ENCODE measurements around the gene TP53.

TP53 gene

DNA sequence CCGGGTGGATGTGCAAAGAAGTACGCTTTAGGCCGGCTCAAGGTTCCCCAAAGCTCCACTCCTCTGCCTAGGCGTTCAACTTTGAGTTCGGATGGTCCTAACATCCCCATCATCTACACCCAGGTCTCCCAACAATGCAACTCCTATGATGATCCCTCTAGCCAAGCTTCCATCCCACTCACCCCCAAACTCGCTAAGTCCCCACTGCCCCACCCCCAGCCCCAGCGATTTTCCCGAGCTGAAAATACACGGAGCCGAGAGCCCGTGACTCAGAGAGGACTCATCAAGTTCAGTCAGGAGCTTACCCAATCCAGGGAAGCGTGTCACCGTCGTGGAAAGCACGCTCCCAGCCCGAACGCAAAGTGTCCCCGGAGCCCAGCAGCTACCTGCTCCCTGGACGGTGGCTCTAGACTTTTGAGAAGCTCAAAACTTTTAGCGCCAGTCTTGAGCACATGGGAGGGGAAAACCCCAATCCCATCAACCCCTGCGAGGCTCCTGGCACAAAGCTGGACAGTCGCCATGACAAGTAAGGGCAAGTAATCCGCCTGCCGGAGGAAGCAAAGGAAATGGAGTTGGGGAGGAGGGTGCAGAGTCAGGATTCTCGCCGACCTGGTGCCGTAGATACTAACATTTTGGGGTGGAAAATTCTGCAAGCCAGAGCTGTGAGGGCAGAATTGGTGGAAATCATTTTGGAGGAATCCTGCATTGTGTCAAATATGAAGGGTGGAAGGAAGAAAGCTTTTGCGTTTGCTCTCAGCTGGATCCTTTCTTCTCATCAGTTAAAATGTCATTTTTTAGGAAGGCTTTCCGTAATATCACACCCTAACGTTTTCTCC, at the start of gene TP53:
TSS of gene TP53 (minus strand) at position 419 of the 836 bp plus-strand sequence. CDS start 10,896 bp downstream, outside the sequence.
- peak; percentile 80 to 83 for DNase-seq (ENCODE audit: low read depth in 2 of 2)

DNA sequence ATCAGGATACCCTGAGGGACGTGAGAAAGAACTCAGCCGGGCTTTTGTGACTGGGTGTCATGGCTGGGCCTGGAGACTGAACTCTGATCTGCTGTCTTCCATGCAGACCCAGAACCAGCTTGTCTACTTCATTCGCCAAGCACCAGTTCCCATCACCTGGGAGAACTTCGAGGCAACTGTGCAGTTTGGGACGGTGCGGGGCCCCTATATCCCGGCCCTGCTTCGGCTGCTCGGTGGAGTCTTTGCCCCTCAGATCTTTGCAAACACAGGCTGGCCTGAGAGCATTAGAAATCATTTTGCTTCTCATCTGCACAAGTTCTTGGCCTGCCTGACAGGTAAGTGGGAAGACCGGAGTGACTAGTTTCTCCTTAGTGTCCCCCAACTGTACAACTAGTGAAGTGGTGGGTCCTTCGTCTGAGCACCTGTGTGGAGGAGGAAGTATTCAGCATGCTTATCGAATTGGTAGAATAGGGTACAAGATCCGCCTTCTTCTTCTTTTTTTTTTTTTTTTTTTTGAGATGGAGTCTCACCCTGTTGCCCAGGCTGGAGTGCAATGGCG, 45.8 kb upstream of the TP53 start:
- DNase-seq (ENCODE audit: low read depth in 2 of 2) = no peak

DNA sequence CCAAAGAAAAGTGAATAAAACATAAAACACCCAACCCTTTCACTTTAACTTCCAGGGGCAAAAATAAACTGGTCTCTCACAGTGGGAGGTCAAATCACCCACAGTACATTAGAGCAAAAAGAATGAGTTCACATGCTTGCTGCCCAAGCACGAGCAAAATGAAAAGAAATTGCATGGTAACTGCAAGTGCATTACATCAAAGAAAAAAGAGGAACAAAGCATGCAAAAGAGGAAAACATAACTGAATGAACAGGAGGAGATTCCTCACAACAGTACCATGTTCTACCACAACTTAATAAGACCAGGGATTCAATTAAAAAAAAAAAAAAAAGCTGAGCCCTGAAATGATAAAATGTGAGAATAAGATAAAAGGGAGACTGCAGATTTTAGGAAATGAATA, 42.5 kb upstream of the TP53 start:
- DNase-seq (ENCODE audit: low read depth in 2 of 2) = no peak

DNA sequence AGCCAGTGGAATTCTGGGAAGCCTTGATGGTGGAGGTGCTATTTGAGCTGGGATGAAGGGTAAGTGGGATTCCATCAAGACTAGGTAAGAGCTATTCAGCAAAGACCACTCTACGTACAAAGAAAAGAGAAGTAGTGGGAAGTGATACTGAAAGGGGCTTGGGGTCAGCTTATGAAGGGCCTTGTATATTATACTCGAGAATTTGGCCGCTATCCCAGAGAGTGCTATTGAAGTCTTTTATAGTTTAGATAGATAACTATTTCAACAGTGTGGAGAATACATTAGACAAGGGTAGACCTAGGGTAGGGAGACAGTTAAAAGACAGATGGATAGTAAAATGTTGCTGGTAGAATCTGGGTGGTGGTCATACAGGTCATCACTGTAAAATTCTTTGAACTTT, 40.6 kb upstream of the TP53 start:
- DNase-seq (ENCODE audit: low read depth in 2 of 2) = no peak

DNA sequence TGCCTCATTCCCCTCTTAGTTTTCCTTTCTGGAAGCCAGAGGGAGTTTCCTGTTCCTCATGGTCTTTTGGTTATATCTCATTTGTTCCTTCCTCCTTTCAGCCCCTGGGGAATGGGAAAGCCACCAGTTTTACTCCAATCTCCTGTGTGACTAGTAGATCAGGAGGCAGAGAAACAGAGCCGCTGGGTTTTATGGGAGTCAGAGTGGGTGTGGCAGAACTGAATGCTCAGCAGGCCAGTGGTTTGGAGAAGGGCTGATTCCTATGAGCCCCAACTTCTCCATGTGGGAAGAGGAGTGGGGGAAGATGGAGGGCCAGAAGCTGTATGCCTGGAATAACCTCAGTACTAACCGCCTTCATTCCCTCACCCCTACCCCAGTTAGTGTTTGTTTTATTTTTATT, 34.3 kb upstream of the TP53 start:
- no peak for DNase-seq (ENCODE audit: low read depth in 2 of 2)

DNA sequence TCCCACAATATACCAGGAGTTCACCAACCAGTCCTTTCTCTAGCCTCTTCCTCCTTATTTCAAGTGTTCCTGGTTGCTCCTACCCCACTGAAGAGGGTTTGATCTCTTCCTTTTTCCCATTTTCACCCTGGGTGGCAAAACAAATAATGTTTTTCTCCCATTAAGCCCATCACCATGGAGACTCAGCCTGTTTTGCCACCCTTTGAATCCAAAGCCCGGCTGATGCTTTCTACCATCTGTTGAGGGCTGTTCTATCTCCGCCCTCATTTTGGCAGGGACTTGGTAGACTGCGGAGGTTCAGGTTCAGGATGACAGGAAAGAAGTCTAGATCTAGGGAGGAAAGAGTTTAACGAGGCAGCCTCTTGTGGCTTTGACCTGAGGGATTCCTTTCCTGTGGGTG, 32.8 kb upstream of the TP53 start:
- DNase-seq (ENCODE audit: low read depth in 2 of 2) = no peak

DNA sequence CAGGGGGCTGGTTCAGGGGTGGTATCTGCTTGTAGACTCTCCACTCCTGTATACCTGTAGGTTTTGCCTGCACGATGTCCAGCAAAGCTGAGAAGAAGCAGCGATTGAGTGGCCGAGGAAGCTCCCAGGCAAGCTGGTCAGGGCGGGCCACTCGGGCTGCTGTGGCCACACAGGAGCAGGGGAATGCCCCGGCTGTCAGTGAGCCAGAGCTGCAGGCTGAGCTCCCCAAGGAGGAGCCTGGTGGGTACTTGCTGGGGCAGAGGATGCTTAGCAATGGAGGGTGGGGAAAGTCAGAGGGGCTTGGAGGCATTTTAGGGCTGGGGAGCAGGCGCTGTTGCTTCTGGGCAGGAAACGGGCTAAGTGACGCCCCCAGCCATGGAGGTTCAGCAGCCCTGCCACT, 32.4 kb upstream of the TP53 start:
- no peak for DNase-seq (ENCODE audit: low read depth in 2 of 2)

DNA sequence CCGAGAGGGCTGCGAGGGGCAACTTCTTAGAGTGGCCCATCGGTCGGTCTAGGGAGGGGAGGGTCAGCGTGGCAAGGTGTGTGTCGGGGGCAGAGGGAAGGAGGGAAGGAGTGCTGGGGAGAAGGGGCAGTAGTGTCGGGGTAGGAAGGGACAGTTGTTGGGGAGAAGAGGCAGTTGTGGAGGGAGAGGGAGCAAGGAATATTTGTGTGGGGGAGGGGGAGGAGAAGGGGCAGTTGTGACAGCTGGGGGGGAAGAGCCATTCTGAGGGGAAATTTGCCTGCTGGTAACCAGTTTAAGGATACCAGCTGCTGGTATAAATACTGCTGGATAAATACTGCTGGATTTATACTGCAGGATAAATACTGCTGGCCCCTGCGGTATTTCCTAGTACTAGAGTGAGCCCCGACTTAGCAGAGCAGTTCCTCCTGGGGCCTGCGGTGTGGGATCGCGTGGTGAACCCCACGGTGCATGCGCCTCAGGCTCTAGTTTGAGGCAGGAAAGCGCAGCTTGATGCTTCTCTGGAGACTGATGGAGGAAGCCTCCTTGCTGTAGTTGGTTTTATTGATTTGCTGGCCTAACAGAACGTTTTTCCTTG, 30.6 kb upstream of the TP53 start:
- DNase-seq (ENCODE audit: low read depth in 2 of 2) = no peak

DNA sequence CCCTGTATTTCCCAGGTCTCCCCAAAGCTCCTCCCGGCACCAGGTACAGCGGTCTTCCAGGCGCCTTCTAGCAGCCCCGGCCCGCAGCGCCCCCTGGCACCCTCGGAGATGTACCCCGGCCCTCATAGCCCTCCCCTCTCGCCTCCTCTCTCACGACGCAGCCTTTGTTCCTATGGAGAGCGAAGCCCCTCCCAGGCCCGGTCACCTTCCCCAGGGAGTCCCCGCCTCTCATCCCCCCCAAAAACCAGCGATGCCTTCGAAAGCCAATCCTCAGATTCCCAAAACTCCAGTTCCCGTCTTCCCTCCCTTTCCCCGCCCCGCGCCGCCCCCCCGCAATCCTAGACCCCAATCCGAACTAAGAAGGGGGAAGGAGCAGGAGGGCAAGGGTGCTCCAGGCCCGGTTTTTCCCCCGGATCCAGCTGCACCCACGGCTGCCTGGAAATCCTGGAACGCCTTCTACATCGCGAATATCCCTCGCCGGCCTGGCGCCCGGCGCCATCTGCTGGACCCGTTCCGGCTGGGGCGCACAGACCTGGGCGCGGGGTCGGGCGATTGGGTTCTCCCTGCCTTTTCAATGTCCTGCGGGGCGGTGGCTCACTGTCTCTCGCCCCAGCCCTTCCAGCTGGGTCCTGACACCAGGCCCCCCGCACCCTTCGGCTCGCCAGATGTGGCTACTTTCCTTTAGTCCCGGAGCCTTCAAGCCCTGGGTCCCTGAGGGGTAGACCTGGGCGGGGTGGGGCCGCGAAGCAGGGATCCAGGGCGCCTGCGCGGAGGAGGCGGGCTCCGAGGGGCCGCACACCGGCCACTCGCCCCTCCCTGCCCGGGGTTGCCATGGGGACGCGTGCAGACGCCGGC, 29.8 kb upstream of the TP53 start, which contains the start of gene DNAH2:
TSS of gene DNAH2 (plus strand) at position 844 of the 855 bp plus-strand sequence. CDS start 1,991 bp downstream, outside the sequence.
- DNase-seq (ENCODE audit: low read depth in 2 of 2) = peak; percentile 89 to 90

DNA sequence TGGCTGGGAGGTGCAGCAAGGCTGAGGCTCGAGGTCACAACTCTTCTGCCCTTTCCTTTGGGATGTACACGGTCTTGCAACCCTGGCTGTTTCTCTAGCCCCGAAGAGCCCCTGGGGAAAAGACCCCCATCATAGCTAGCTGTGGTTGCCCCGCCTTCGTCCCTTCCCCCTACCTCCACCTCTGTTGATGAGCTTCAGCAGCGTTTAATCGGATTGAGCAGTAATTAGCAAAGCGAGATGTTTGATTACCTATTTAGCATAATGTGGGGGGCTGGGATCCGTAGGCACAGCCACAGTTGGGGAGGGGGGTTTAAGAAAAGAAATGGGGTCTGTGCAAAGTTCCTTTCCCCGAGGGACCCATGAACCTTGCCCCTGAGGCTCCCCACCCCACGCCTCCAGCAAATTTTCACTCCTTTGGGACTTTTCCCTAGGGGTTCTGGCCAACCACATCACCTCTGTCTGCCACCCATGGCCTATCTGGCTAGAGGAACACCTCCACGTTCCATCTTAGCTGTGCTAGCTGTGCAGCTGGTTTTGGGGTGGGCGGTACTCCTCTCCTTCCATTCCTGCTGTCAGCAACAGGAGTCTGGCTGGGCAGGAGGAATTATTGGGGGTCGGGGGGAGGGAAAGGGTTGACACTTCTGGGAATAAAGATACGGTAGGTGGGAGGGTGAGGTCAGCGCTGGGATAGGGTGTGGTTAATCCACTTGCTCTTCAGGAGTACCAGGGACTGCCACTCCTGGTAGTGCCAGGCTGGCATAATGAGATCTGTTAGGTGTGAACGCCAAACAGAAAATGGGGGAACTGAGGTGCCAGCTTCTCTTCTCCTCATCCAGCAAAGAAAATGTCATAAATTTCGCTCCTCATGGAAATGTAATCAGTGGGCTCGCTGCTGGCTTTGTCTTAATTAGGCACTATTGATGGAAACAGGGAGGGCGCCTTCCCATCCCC, 28.9 kb upstream of the TP53 start:
- no peak for DNase-seq (ENCODE audit: low read depth in 2 of 2)

DNA sequence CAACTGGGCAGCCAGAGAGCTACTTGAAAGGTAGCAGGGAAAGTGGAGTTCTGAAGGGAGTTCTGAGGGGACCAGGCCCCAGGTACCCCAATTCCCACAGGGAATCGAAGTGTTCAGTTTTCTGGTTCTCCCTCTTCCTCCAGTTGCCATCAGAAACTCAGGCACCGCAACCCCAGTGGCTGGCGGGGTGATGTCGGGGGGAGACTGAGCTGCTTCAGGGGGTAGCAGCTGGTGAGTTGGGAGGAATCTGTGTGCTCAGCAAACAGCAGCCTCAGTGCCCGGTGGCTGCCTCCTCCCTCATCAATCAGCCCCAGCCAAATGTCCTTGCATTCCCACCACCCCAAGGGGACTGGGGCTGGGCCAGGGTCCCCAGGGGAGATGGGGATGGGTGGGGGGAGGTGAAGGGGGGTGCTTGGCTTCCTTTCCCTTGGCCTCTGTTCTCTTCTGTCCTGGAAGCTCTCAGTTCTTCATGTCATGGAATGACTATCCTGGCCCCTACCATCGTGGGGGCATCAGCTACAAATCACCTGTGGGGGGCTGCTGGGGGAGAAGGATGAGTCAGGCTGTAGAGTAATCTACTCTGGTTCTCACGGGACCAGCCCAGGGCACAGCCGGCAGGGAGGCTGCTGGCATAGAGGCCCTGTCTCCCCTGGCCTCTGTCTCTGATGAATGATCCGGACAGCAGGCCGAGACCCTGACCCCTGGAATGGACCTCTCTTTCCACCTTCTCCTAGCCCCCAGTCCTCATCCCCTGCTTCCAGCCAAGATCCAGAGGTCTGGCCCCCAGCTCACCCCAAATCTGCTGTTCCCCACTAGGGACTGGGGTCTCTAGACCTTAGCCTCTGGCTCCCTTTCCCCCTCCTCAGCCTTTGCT, 27.7 kb upstream of the TP53 start:
- DNase-seq (ENCODE audit: low read depth in 2 of 2) = no peak

DNA sequence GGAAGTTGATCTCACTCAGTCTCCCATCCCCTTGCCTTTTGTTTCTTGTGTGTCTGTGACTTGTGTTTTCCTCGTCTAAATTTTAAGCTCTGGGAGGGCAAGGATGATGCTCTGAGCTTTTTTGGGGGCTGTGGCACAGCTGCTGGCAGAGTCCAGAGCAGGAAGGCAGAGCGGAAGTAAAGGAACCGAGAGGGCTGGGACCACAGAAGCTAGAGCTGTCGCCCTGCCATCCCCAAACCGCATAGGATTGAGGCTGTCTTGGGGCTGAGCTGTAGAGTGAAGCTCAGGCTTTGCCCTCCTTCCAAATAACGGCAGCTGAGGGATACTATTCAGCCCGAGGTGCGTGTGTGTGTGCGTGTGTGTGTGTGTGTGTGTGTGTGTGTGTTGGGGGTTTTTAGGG, 26.5 kb upstream of the TP53 start:
- DNase-seq (ENCODE audit: low read depth in 2 of 2) = no peak

DNA sequence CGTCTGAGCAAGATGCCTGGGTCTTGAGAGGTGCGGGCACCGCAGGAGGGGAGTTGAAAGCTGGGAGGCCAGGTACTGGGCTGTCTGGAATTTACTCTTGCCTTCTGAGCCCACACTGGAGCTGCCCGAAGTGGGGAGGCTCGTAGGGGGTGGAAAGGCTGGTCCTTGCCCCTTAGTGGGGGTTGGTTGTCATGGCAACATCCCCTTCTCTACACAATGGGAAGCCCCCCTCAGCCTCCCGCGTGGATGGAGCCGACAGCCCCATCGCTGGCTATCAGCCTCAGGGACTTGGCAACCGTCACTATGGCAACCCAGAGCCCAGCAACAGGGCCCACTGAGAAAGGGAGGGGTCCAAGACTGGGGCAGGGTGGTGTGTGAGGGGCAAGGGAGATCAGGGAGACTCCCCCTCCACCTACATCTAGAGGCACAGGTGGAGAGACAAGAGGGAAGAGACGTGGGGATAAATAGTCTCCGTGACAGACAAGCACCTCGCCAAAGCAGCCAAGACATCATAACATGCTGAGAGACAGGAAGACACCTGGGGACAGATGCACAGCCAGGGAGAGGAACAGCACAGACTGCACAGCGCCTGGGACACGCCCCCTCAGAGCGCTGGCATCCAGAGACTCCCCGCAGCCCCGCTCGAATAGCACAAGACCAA, 25.0 kb upstream of the TP53 start:
- no peak for DNase-seq (ENCODE audit: low read depth in 2 of 2)

DNA sequence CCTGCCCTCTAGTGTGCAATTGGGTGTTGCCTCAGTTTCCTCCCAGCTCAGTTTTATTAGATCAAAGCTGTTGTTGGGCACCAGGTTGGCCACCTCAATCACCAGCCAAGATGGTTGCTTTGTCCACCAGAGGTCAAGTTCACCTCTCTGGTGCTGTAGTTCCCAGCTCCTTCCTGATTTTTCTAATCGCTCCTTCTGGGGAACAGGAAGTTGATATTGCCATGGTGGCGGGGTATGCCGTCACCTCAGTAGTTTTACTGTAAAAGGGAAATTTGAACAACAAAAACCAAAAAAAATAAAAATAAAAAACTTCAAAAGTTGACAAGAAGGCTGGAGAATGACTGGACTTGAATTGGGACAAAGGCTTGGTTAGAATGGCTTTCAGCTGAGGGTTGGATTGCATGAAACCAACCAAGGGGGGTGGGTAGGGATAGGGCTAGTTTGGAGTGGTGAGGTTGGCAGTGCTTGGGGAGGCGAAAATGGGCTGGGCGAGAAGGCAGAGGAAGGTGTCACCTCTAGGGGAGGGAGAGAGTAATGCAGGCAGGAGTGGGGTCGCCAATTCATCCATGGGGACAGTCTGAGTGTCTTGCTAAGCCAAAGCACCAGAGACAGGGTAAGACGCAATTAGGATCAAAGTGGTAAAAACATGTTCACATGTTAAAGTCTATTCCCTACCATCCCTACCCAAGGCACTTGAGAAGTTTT, 23.9 kb upstream of the TP53 start:
- DNase-seq (ENCODE audit: low read depth in 2 of 2) = no peak

DNA sequence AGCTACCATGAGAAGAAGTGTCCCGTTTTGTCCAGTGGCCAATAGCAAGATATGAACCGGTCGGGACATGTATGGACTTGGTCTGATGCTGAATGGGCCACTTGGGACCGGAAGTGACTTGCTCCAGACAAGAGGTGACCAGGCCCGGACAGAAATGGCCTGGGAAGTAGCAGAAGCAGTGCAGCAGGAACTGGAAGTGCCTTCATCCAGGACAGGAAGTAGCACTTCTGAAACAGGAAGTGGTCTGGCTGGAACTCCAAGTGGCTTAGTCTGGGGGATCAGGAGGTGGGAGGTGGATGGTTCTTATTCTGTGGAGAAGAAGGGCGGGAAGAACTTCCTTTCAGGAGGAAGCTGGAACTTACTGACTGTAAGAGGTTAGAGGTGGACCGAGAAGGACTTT, 23.0 kb upstream of the TP53 start:
- DNase-seq (ENCODE audit: low read depth in 2 of 2) = no peak

DNA sequence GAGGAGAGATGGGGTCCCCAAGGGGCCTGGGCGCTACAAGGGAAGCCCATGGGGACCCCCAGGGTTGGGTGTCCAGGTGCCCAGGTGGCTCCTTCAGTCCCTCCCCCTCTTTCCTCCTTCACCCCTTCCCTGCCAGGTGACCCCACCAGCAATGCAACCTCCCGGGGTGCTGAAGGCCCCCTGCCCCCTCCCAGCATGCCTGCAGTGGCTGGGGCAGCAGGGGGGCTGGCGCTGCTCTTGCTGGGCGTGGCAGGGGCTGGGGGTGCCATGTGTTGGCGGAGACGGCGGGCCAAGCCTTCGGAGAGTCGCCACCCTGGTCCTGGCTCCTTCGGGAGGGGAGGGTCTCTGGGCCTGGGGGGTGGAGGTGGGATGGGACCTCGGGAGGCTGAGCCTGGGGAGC, 21.7 kb upstream of the TP53 start:
- DNase-seq (ENCODE audit: low read depth in 2 of 2) = no peak

DNA sequence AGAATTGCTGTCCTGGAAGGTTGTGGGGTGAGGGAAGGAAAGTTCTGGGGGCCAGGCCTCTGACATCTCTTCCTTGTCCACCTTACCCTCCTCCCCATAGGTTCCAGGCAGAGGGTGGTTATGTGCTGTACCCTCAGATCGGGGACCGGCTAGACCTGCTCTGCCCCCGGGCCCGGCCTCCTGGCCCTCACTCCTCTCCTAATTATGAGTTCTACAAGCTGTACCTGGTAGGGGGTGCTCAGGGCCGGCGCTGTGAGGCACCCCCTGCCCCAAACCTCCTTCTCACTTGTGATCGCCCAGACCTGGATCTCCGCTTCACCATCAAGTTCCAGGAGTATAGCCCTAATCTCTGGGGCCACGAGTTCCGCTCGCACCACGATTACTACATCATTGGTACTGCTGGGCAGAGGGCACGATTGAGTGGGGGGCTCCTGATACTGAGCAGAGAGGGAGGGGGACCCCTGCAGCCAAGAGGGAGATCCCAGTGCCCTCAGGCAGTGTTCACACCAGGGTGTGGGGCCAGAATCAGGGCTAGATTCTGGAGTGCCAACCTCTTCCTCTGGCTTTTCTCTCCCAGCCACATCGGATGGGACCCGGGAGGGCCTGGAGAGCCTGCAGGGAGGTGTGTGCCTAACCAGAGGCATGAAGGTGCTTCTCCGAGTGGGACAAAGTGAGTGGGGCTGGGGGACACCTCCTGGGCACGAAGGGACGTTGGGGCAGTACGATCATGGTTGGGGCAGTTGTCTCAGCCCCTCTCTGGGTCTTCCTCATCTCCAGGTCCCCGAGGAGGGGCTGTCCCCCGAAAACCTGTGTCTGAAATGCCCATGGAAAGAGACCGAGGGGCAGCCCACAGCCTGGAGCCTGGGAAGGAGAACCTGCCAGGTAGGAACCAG, 20.8 kb upstream of the TP53 start:
- DNase-seq (ENCODE audit: low read depth in 2 of 2) = no peak

DNA sequence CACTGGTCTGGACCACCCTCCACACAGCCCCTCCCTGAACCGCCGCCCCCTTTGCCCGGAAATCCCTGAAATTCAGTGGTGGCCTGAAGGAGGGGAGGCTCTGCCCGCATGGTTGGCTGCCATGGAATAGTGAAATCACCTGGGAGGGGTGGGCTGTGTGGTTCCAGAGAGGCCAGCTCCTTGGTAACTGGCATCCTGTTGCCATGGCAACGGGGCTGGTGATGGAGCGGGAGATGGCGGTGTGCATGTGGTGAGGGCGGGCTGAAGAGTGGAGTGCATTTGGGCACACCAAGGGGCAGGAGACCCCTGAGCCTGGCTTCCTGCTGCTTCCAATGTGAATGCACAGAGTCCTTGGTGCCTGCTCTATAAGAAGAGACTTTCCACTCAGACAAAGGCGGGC, 20.2 kb upstream of the TP53 start:
- no peak for DNase-seq (ENCODE audit: low read depth in 2 of 2)
